Measurements from ENCODE around the gene PHACTR1. TPM values are rescaled to one million over a fixed set of nuclear protein-coding genes. Genes with fewer than 3 reads are reported as not detected.

Gene PHACTR1
- total RNA-seq, 1 donor from 2014 or later, result 8.5 TPM

GRCh38 chr6:13288481-13288880 is 571.9 kb downstream of the PHACTR1 start:
- Mint-ChIP-seq H3K9me3 (ENCODE audit: unreplicated experiment) (peaks cover 4% of the 10 kb centered on the region), H3K27me3 (ENCODE audit: low read depth, unreplicated experiment) (no peaks in the 10 kb centered on the region), H3K4me3 (ENCODE audit: unreplicated experiment) (no peak overlapping the region), H3K4me1 (ENCODE audit: low read depth, unreplicated experiment) (peaks cover 3% of the 10 kb centered on the region), H3K36me3 (ENCODE audit: low read depth, unreplicated experiment) (peaks cover 19% of the 10 kb centered on the region), H3K27ac (ENCODE audit: unreplicated experiment) (no peak overlapping the region)
- Histone ChIP-seq H3K4me3 (ENCODE audit: insufficient read depth, low read depth, low read length) (no peak overlapping the region), H3K4me1 (ENCODE audit: insufficient read depth, low read length) (no peaks in the 10 kb centered on the region), H4K20me1 (ENCODE audit: insufficient read depth, low read length) (no peaks in the 10 kb centered on the region), H3K27ac (ENCODE audit: low read depth, low read length) (no peak overlapping the region), H3K9ac (ENCODE audit: low read length) (no peak overlapping the region), H3K4me2 (ENCODE audit: low read length) (no peak overlapping the region), H3K79me2 (ENCODE audit: insufficient read depth, low read length) (no peaks in the 10 kb centered on the region), H3K36me3 (ENCODE audit: insufficient read depth, low read length) (no peaks in the 10 kb centered on the region), H2AFZ (ENCODE audit: low read depth, low read length) (no peak overlapping the region), H3K27me3 (ENCODE audit: insufficient read depth, low read length) (no peaks in the 10 kb centered on the region), H3K9me3 (ENCODE audit: insufficient read depth, low read depth, low read length) (peaks cover 12% of the 10 kb centered on the region)
- DNase-seq (ENCODE audit: low read depth), result no peak
- no peak for FAIRE-seq
- no peak for TF ChIP-seq EZH2 (IDR thresholded peaks at IDR 0.05; ENCODE audit: insufficient read depth, low read length)
- no peak for TF ChIP-seq CTCF (IDR thresholded peaks at IDR 0.05; ENCODE audit: insufficient read depth, low read depth, low read length)

GRCh38 chr6:13288969-13289391 is 572.4 kb downstream of the PHACTR1 start:
- H3K27ac Mint-ChIP-seq (ENCODE audit: unreplicated experiment), result no peak overlapping the region

More at GRCh38 chr6:13288969-13289391, 572.4 kb downstream of the PHACTR1 start:
- Mint-ChIP-seq H3K27me3 (ENCODE audit: low read depth, unreplicated experiment) (no peaks in the 10 kb centered on the region), H3K4me1 (ENCODE audit: low read depth, unreplicated experiment) (peaks cover 3% of the 10 kb centered on the region), H3K4me3 (ENCODE audit: unreplicated experiment) (no peak overlapping the region), H3K9me3 (ENCODE audit: unreplicated experiment) (peaks cover 4% of the 10 kb centered on the region), H3K36me3 (ENCODE audit: low read depth, unreplicated experiment) (peaks cover 23% of the 10 kb centered on the region)
- Histone ChIP-seq H3K36me3 (ENCODE audit: insufficient read depth, low read length) (peaks cover 1% of the 10 kb centered on the region), H2AFZ (ENCODE audit: low read depth, low read length) (no peak overlapping the region), H4K20me1 (ENCODE audit: insufficient read depth, low read length) (no peaks in the 10 kb centered on the region), H3K4me2 (ENCODE audit: low read length) (no peak overlapping the region), H3K79me2 (ENCODE audit: insufficient read depth, low read length) (no peaks in the 10 kb centered on the region), H3K27me3 (ENCODE audit: insufficient read depth, low read length) (no peaks in the 10 kb centered on the region), H3K4me1 (ENCODE audit: insufficient read depth, low read length) (no peaks in the 10 kb centered on the region), H3K9me3 (ENCODE audit: insufficient read depth, low read depth, low read length) (peaks cover 12% of the 10 kb centered on the region), H3K4me3 (ENCODE audit: insufficient read depth, low read depth, low read length) (no peak overlapping the region), H3K9ac (ENCODE audit: low read length) (no peak overlapping the region), H3K27ac (ENCODE audit: low read depth, low read length) (no peak overlapping the region)
- no peak for DNase-seq (ENCODE audit: low read depth)
- no peak for FAIRE-seq
- TF ChIP-seq CTCF (IDR thresholded peaks at IDR 0.05; ENCODE audit: insufficient read depth, low read depth, low read length) (no peak), EZH2 (IDR thresholded peaks at IDR 0.05; ENCODE audit: insufficient read depth, low read length) (no peak)

Data from astrocyte (in vitro differentiated cells and primary cell).